Stimulated activated CD4-positive, alpha-beta T cell treated with anti-CD3 and anti-CD28 coated beads, Interleukin-1b, Interleukin-23, amount 100 ng/mL, for 24 hours (primary cell): ENCODE data around the gene PPIE.
"Not testable (repeated sequence)": the region's sequence is repeated elsewhere in the genome, so short reads cannot be mapped to it uniquely, and the experiment has no call there.

ENCODE experiments used
- DNase-seq, 4 experiments: peaks; one replicate each; pipeline ENCODE4 v3.0.0-alpha.2; 2020; ENCODE audit warnings: low read depth in 4 of 4, low spot score in 1 of 4

PPIE gene

DNA sequence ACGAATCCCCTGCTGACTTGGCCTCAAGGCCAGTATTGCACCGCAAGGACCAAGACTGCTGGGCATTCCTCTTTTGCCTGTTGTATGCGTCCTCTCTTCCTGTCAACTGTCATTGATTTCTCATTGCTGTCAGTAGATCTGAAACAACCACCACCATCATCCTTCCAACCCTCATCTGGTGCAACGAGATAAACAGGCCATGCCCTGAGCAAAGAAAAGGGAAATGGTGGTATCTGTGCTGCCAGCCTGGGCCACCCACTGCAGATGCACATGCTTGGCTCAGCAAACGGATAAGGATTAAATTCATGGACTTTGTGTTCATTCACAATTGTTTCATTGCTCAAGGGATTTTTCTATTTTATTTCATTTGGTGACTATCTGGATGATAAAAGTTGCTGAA, 18.8 kb downstream of the PPIE start:
- no peak for DNase-seq

DNA sequence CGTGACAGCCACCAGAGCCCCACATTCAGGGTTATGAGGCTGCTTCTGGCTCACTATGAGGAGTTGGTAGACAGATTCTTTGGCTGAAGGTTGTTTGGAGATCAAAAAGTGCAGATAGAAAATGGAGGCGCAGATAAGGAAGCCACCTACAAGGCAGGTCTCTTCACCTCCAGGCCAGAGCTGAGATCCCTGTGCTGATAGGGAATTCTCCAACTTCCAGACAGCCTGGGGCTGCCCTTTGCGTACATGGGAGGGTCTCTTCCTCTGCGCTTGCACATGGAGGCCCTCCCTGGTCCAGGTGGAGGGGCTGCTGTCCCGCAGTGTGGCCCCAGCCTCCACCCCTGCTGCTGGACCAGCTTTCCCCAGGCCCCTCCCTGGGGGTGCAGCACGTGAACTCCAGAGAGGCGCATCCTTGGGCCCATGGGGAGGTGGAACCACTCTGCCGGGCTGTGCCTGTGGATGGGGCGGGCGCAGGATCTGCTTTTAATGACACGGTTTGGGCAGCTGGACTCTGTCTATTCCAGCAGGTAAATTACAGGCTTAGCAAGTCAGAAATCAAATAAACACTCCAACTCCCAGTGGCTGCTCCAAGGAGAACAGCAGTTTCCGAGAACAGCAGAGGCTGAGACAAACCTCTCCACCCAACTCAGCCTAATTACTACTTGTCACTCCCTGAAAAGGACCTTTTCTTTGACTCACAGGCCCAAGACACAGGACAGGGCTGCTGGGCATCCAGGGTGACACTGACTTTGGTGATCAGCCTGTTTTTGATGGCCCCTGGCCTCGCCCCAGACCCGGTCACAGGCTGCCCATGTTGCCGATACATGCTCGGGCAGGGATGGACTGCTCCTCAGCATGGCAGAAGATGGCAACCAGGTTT, 20.1 kb downstream of the PPIE start:
- no peak for DNase-seq

DNA sequence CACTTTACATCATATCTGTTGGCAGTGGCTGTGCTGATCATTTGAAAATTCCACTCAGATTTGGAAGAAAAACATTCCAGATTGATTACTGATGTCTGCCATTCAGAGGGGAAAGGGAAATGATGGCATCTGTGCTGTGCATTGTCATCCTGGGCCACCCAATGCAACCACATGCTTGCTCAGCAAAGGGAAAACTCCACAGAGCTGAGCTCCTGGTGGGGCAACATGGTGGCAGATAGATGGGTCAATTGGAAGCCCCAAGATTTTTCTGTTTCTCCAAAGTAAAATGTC, 20.7 kb downstream of the PPIE start:
- no peak for DNase-seq

DNA sequence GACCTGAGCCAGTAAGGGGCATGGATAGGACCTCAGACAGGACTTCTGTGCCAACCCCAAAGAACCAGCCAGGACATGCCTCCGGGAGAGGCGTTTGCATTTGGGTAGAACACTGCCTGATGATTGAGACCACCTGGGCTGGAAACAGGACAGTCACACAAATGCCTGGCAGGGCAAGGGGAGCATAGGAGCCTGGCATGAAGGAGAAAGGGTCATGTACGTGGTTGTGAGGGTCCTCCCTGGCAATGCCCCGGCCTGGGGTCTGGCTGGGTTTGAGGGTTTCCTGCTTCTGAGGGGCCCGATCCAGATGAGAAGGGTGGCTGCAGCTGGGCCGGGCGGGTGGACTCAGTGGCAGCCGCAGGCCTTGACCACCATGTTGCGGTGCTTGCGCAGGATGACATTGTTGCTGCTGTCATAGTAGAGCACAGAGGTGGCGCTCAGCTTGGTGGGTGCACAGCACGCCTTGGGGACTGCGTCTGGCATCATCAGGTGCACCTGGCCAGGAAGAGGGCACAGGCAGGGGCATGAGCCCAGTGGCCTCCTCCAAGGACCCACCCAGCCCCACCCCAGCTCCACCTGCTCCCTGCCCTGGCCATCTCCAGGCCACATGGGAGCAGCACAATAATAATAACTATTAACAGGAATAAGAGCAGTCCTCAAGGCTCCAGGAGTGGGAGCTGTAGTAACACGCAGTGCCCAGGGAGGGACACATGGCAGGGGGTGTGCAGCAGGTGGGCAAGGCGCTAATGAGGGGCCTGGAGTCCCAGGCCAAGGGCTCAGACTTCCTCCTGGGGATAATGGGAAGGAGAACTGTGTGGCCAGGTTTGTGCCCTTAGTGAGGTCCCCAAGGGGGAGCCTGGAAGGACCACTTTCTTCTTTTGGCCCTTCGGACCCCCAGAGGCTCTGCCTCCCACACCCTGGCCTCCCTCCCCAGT, 21.7 kb downstream of the PPIE start:
- no peak for DNase-seq

DNA sequence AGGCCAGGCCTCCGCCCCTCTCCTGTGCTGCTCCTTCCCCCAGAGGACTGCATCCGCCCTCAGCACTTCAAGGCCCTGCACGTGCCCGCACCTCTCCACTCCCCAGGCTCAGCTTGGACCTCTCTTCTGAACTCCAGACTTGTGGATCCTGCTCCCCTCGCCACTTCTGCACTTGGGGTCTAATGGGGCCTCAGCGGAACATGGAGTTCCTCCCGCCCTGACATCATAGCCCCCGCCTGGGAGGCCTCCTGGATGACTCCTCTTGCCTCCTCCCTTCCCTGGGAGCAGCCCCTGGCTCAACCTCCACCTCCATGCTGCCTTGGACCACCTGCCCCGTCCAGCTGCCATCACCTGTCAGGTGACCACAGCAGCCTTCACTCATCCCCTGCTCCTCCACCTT, 22.3 kb downstream of the PPIE start:
- no peak for DNase-seq

DNA sequence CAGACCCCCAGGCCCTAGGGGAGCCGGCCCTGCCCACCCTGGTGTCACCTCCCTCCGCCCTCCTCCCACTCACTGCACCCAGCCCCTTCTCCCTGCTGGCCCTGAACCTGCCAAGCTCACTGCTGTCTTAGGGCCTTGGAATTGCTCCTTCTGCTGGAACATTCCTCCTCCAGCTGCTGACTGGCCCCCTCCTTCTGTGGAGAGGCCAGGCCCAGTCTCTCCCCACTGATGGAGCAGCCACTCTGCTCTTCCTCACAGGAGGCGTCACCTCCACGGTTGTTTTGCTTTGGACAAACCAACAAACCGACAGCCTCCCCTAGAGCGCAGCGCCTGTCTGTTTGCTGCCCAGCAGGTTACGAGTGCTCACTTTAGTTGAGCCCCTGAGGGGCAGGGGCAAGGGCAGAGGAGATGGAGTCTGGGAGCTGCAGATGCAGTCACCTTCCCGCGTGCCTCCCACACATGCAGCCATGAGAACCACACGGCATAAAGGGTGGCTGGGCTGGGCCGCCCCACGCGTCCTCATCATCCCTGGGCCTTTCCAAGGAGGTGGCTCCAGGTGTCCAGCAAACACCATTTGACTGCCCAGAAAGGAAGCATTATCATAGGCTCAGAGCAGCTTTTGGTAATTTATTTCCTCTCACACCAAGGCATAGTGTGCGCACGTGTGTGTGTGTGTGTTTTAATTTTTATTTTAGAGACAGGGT, 23.0 kb downstream of the PPIE start:
- no peak for DNase-seq

DNA sequence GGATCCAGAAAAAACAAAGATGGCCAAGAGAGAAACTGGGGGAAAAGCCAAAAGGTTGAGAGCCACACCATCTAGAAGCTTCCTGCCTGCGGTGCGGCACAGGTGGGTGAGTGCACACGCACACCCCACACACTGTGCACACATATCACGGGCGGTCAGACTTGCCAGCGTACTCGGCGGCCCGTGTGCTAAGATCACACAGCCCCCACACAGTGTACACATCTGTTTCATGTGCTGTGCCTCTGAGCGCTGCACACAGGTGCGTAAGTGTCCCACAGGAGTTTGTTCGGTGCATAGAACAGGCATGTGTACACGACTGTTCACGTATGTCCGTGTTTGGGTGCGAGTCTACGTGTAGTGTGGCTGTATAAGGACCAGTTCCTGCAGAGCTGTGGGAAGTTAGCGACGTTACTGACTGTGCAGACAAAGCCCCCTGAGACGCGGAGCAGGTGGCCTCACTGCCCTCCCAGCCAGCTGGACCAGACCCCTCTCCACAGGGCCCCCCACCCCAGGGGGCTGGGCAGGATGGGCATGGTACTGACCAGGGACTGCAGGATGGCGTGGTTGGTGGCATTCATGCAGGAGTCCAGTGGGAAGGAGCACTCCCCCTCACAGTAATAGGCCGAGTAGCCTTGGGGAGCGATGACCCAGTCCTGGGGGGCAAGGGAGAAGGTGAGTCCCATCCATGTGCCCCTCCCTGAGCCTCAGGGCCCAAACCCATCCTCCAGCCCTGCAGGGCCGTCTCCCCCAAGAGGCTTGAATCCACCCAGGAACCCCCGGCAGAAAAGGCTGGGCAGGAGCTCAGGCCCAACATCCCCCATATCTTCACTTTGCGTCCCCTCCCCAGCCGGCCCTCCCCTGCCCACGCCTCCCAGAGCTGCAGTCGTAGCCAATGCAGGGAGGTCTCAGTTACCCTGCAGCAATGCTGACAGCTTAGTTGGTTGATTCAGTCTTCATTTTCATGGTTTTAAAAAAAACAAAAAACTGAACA, 24.2 kb downstream of the PPIE start:
- DNase-seq = no peak

DNA sequence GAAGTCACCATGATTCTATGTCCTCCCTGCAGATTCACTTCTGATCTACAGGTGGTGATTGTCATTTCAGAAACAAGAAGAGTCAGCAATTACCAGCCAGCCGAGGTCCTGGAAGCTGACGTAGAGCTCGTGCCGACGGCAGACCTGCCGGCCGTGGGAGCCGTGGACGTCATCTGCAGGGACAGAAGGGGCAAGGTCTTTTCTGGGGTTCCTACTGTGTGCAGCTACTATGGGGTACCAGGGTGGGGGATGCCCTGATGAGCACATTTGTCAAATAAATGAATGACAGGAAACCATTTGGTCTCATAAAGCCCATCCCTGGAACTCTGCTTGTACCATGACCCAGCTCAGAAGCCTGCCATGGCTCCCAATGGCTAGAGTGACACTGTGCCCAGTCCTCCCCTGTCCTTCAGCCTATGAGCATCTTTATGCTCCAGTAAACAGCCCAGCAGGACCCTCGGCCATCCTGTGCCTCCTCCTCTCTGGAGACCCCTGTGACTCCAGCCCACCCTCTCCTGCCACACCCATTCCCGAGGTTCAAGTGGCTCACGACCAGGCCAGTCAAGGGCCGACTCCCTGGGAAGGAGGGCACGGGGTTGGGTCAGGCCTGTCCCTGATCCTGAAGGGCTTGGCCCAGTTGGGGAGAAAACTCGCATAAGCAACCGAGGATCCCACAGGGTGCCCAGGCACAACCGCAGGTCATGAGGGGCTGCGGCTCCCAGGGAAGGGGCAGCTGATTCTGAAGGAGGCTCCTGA, 25.1 kb downstream of the PPIE start:
- not testable (repeated sequence) for DNase-seq

DNA sequence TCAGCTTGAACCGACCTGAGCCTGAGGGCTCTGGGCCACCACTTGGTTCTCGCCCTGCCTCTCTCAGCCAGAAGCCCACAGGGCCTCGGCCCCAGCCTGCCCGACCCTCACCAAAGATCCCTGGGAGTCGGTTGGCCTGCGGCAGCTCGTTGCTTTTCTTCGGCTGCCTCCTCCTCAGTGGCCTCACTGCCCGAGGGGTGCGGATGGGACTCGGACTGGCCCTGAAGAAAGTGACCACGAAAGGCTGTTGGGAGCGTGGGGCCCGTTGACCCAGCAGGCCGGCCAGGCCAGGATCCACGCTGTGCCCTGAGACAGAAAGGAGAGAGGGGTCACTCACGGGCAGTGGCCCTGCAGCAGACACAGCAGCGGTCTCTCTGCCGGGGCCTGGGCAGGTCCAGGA, 25.8 kb downstream of the PPIE start:
- not testable (repeated sequence) for DNase-seq

DNA sequence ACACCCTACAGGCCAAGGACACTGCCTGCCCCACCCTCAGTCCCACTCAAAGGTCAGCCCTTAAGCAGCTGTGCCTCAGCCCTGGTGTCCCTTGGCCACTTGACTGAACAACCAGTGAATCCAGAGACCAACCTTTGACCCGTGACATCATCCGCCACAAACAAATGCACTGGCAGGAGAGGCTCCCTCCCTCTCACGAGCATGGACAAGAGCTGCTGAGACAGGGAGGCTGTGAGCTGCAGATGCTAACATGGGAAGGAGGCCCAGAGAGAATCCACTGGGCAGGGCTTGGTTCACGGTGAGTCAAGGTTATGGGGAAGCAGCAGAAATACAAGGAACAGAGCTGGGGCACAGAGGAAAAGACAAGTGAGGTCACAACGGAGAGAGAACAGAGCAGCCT, 27.8 kb downstream of the PPIE start:
- DNase-seq = not testable (repeated sequence)

DNA sequence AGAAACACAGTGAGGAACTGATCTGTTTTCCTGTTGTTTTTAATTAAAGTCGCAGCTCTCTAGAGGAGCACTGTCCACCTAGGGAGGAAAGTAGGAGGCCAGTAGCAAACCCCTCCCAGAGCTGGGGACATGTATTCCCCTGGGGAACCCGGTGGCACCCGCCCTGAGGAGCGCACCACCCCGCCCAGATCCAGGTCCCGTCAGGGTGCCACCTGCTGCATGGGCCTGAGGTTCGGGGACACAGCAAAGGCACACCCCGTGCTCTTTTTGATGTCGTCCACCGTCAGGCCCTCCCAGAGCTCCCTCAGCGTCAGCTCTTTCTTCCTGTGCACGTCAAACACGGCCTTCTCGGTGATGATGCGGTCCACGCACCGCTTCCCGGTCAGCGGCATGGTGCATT, 30.8 kb downstream of the PPIE start:
- DNase-seq = not testable (repeated sequence)

DNA sequence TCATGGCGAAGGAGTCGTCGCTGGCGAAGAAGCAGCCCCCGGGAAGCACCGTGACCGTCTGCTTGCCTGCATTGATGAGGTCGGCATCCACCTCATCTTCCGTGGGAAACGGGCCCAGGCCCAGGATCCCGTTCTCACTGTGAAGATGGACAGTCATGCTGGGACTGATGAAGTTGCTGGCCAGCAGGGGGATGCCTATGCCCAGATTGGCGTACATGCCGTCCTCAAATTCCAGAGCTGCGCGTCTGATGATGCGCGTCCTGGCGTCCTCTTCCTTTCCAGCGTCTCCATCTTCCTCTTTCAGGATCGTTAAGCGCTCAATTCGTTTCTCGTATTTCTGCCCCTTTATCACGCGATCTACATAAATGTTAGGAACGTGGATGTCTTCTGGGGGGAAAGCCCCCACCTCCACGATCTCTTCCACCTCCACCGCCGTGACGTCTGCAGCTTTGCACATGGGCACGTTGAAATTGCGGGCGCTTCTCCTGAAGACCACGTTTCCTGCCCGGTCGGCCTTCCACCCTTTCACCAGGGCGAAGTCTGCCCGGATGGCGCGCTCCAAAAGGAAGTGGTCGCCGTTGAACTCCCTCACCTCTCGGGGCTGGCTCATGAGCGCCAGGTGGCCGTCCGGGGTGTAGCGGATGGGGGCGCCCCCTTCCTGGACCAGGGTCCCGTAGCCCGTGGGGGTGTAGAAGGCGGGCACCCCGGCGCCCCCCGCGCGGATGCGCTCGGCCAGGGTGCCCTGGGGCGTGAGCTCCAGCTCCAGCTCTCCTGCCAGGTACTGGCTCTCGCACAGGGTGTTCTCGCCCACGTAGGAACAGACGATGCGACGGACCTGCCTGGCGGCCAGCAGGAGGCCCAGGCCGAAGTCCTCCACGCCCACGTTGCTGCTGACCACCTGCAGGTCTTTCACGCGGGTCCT, 31.7 kb downstream of the PPIE start:
- peak in 2 of 4 experiments; percentile 25 to 32 for DNase-seq

DNA sequence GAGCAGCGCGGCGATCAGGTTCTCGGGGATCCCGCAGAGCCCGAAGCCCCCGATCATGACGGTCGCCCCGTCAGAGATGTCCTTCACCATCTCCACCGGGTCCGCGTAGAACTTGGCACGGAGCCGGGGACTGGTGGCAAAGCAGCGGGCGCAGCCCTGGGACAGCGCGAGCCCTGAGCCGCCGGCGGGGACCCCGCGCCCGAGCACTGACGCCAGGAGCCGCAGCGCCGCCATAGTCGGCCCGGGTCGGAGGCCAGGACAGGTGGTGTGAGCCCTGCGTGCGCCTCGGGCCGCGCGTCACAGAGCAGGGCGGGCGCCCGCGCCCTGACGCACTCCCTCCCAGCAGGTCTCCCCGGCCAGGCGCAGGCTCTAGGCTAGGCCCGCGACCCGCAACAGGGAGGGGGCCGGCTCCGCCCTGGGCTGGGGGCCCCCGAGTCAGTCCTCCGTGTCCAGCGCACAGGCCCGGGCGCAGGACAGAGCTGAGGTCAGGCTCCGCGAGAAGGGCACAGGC, 32.4 kb downstream of the PPIE start, which contains the start of gene OXCT2:
OXCT2 (minus strand) TSS at position 327 of the 511 bp plus-strand sequence; CDS start at position 234, 93 bp downstream.
- DNase-seq = not testable (repeated sequence)

DNA sequence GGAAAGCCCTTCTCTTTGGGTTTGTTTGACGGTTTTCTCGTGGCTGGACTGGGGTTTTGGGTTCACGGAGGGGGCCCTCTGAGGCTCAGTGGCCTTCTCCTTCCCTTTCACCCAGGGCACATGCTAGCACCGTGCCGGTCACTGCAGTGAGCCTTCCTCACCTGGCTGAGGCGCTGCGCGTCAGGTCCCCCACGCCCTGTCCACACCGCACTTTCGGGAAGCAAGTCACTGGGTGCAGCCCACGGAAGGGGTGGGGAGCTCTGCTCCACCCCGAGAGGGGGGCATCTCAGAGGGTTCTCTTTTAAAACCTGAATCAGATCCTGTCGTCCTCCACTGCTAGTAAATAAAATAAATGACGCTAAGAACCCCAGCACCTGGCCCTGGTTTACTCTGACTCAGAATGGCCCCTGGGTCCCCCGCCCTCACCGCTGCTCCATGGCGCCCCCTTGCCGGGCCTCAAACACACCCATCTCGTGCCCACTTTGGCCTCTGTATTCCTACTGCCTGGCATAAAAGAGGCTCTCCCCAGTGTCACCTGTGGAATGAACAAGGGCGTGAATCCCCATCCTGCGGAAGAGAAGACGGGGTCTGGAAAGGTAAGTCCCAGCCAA, 34.8 kb downstream of the PPIE start:
- not testable (repeated sequence) for DNase-seq

DNA sequence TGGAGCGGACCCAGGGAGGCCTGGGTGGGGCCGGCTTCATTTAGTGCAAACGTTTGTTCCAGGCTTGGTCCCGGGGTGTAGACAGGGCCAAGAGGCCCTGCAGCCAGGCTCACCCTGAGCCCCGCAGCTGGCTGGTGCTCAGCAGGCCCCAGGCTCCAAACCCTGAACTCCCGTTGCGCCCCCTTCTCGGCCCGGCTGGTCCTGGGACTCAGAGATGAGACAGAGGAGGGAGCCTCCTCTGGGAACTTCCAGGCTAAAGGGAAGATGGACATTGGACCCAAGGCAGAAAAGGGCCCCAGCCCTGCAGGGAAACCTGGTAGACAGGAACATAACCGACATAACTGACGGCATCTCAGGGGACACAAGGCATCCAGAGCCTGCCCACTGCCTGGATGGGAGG, 36.5 kb downstream of the PPIE start:
- DNase-seq = not testable (repeated sequence)

DNA sequence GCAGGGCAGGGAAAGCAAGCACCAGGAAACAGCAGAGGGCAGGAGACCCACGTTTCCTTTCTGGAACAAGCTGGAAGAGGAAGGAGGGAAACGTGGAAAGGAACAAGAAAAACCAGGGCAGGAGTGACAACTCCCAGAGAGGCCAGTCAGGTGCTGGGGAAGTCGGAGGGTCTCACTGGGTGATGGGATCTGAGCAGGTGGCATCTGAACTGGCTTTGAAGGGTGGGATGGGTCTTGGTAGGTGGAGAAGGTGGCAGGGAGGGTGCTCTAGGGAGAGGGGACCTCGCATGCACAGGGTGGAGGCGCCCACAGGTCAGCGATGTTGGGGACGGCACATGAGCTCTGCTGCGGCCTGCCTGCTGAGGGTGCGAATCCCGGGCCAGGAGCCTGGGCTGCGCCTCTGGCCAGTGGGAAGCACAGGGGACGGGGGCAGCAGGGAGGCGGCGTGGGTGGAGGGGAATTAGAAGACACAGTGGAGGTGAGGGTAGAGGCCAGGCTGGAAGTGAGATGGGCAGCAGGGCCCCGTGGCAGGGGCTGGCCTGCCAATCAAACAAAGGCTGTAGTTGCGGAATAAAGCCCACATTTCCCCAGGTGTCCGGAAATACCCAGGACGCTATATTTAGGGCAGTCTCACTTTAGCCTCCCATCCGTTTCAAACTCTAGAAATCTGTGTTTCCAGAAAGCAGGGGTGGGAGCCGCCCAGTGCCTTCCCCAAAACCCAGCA, 37.2 kb downstream of the PPIE start:
- DNase-seq = not testable (repeated sequence)

DNA sequence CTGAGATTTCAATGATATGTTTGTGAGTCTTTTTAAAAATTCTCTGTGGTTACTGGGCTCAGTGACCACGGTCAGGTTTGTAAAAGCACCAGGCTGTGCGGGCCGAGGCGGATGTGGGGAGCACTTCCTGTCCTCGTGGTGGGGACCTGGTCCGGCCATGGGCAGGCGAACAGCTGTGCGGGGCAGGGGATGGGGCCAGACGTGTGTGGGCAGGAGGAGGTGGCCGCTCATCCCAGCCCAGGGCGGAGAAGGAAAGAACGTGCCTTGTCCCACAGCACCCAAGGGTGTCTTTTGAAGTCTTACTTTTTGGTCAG, 37.7 kb downstream of the PPIE start:
- DNase-seq = no peak
